Subcutaneous adipose tissue (tissue), 4 donors: ENCODE measurements around the gene FIGNL1. TPM values are rescaled to one million over a fixed set of nuclear protein-coding genes. Genes with fewer than 3 reads are reported as not detected.

Experiments used
- CTCF ChIP-seq: fragments of 450-650 bp; IDR thresholded peaks from one replicate; pipeline ENCODE4 v1.5.1; 2016; ENCODE audit warnings: low read depth, mild to moderate bottlenecking, control low read depth, antibody characterized with exemption, moderate library complexity
- total RNA-seq, 4 donors: library from RNA; depleted of rRNA; stranded (reverse); fragments of >200 nt; gene quantifications; one replicate each; pipeline ENCODE4 v1.1.0, GENCODE V29; 2016

FIGNL1 gene
- total RNA-seq, 4 donors from 2014 or later = 3.1 to 6.6 (median 5.3) TPM

DNA sequence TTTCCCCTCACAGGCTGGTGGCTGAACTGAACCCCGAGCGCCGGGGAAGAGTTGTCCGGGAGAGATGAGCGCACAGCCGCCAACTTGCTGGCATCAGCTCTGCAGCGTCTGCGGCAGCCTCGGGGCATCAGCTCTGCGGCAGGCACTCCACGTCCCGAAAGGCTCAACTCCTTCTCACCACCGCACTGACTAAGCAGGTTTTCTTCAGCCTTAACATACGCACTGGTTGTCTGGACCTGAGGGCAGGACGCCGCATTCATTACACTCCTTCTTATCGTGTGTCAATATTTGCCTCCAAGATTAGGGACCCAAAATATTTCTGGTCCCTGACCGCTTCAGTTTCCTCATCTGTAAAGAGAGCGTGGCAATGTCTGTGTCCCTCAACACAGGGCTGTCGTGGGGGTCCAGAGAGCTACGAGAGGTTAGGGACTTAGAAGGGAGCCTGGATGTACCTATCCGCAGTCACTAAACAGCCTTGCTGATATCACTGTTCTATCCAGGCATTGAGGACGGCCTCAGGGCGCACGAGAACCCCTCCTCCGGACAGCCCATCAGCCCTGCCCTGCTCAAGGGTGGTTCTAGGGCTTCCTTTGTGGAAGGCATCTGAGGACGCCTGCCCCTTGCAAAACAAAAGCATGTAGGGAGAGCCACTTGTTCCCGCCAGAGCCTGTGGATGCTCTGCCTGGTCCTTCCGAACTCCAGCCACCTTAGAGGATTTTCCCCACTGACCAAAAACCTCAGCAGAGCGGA is 42.8 kb upstream of the FIGNL1 start:
- TF ChIP-seq CTCF = no peak

DNA sequence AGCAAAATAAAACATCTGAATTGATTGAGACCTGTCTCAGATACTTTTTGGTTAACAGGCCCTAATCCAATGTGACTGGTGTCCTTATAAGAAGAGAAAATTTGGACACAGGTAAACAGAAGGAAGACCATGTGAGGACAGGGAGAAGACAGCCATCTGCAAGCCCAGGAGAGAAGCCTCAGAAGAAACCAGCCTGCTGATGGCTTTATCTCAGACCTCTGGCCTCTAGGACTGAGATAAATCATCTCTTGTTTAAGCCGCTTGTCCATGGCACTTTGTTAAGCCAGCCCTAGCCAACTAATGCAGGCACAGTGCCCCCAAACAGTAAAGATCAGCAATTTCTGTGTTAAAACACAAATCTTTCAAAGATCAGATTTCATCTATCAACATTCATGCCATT is 41.8 kb upstream of the FIGNL1 start:
- no peak for TF ChIP-seq CTCF

- TF ChIP-seq CTCF = no peak
These were observed 41.1 kb upstream of the FIGNL1 start for GRCh38 chr7:50491209-50491608.

DNA sequence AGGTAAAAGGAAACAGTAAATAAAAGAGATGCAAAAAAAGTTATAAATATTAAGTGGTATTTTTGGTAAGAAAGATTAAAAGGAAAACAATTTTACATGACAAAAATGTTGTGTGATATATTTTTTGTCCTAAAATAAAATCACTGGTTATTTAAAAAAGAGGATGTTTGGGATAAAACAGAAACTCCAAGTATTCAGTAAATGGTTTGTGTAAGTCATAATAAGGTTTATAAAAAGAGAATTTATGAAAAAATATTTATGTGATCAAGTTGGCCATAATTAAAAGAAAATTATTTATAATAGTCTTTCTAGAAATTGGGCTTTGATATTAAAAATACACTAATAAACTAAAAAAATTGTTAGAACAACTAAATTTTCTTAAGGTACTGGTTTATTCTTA is 38.2 kb upstream of the FIGNL1 start:
- no peak for TF ChIP-seq CTCF

DNA sequence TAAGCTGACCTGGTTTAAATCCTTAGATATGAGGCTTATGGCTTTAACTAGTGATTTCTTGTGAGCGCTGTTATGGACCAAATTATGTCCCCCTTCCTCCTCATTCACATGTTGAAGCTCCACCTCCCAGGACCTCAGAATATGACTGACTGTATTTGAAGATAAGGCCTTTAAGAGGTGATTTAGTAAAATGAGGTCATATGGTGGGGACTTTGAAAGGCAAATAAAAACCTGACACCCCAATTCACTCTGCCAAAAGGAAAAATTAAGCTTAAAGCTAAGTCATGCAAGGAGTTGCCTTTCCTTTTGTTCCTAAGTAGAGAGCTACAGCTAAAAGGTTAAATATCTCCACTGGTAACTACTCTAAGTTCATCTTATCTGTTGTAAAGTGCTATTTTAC is 36.4 kb upstream of the FIGNL1 start:
- TF ChIP-seq CTCF = no peak

GRCh38 chr7:50481867-50482266 is 31.7 kb upstream of the FIGNL1 start:
- no peak for TF ChIP-seq CTCF

GRCh38 chr7:50480797-50481196 is 30.6 kb upstream of the FIGNL1 start:
- no peak for TF ChIP-seq CTCF
